GM21390 (cell line): ENCODE data around the gene CEP19.

ENCODE experiments used
- ATAC-seq: cut with Tn5 transposase; IDR thresholded peaks from one replicate; pipeline ENCODE4 v1.9.1; 2021; ENCODE audit not compliant: unreplicated experiment

Gene CEP19

DNA sequence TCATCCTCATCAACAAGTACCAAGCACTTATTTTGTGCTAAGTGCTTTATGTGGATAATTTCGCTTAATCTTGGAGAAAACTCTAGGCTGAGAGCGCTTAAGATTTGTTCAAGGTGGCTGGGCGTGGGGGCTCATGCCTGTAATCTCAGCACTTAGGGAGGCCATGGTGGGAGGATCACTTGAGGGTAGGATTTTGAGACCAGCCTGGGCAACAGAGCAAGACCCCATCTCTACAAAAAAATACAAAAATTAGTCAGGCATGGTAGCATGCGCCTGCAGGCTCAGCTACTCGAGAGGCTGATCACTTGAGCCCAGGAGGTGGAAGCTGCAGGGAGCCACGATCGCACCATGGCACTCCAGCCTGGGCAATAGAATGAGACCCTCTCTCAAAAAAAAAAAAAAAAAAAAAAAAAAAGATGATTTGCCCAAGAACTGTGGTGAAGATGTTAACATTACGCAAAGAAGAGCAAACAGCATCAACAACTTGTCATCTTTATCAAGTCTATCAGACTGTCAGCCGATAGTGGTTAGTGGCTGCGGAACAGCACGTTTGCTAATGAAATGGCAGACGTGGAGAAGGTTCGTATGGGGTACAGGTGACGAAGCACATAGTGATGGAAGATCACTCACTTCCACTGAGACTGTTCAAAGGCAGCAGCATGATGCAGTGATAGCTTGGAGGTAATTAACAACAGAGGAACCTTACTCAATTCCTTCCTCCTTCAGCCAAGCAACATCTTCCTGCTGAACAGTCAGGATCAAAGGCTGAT, 44.8 kb downstream of the CEP19 start:
- no peak for ATAC-seq

DNA sequence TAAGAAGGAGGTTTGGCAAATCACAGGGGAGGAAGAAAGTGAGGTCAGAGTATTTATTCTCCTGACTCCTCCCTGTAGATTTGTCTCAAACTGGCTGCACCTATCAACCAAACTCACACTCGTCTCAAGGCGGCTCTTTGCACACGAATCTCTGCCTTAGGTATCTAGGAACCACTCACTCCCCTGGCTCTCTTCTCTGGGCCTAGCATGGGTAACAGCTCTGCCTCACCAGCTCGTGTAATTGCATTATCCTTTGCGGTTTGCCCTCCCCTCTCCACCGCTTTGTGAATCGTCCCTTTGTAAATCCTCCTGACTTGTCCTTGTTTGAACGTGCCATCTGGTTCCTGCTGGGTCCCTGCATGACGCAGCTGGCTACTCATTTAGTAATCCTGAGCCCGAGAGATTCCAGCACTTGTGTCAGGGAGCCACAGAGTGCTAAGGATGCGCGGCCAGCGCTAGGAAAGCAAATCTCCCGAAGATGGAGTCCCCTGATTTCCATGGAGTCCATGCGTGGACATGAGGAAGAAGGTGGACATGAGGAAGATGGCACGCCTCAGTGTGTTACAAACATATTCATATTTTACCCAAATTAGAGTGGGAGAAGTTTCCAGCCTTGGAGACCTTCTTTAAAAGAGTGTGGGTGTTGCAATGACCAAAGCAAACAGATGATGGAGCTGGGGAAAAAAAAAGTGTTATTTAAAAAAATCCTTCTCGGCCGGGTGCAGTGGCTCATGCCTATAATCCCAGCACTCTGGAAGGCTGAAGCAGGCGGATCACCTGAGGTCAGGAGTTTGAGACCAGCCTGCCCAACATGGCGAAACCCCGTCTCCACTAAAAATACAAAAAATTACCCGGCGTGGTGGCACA, 45.8 kb downstream of the CEP19 start:
- no peak for ATAC-seq

DNA sequence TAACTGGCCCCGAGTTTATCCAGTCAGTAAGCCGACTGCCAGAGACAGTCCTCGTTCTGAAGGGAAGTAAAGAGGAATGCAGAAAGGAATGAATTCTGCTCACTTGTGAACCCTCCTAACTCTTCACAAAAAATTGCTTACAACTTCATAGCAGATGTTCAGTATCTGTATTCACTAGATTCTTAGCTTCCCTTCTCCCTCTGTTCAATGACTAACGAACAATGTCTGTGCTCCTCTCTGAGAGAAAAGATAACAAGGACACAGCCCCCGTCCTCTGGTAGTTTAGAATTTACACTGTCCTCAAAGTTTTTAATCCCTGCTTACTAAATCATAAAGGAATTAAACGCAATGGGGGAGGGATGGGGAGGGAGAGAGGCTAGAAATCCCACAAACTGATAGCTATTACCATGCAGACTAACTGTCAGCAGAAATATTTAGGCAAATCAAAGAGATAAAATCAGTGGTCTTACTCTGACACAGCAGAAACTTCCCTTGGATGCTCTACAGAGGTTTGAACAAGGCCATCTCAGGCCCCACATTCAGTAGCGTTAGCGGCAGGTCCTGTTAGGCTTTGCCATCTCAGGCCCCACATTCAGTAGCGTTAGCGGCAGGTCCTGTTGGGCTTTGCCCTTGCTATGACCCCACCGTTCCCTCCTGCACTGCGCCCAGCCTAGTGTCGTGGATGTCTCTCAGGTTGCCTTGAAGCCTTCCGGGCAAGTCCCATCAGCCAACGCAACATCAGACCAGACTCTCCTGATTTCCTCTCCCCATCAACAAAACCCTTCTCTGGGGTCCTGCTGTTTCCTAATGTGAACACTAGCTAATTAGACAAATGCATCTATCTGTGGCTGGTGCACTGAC, 49.1 kb downstream of the CEP19 start:
- ATAC-seq: no peak

DNA sequence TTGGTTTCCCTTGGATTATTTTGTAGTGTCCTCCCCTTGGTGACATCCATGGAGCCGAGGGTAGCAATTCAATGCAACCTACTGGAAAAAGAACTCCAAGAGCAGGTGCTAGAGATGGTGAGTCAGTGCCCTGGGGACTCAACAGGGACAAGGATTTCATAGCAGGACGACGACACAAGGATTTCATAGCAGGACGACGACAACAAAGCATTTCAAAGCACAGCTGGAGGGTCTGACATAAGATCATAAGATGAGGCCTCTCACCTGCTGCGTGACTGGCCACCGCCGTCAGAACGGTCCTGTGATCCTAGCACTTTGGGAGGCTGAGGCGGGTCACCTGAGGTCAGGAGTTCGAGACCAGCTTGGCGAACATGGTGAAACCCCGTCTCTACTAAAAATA, 50.0 kb downstream of the CEP19 start:
- no peak for ATAC-seq

DNA sequence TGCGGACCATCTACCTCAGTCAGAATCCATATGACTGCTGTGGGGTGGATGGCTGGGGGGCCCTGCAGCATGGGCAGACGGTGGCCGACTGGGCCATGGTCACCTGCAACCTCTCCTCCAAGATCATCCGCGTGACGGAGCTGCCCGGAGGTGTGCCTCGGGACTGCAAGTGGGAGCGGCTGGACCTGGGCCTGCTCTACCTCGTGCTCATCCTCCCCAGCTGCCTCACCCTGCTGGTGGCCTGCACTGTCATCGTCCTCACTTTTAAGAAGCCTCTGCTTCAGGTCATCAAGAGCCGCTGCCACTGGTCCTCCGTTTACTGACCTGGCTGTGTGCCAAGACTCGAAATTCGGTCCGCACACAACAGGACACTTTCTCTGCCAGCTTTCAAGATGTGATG, 50.6 kb downstream of the CEP19 start:
- ATAC-seq: no peak

DNA sequence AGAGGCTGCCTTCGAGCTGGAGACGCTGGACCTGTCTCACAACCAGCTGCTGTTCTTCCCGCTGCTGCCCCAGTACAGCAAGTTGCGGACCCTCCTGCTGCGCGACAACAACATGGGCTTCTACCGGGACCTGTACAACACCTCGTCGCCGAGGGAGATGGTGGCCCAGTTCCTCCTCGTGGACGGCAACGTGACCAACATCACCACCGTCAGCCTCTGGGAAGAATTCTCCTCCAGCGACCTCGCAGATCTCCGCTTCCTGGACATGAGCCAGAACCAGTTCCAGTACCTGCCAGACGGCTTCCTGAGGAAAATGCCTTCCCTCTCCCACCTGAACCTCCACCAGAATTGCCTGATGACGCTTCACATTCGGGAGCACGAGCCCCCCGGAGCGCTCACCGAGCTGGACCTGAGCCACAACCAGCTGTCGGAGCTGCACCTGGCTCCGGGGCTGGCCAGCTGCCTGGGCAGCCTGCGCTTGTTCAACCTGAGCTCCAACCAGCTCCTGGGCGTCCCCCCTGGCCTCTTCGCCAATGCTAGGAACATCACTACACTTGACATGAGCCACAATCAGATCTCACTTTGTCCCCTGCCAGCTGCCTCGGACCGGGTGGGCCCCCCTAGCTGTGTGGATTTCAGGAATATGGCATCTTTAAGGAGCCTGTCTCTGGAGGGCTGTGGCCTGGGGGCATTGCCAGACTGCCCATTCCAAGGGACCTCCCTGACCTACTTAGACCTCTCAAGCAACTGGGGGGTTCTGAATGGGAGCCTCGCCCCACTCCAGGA, 51.5 kb downstream of the CEP19 start:
- ATAC-seq: no peak

DNA sequence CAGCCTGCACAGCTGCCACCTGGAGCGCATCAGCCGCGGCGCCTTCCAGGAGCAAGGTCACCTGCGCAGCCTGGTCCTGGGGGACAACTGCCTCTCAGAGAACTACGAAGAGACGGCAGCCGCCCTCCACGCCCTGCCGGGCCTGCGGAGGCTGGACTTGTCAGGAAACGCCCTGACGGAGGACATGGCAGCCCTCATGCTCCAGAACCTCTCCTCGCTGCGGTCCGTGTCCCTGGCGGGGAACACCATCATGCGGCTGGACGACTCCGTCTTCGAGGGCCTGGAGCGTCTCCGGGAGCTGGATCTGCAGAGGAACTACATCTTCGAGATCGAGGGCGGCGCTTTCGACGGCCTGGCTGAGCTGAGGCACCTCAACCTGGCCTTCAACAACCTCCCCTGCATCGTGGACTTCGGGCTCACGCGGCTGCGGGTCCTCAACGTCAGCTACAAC, 52.1 kb downstream of the CEP19 start:
- no peak for ATAC-seq
